Activated CD4-positive, CD25-positive, alpha-beta regulatory T cell treated with anti-CD3 and anti-CD28 coated beads, Interleukin-2, amount 50 U/mL, for 72 hours (primary cell): ENCODE data around the gene TRPV6.

Source experiments
- DNase-seq: peaks from one replicate; pipeline ENCODE4 v3.0.0; 2021

The TRPV6 gene

DNA sequence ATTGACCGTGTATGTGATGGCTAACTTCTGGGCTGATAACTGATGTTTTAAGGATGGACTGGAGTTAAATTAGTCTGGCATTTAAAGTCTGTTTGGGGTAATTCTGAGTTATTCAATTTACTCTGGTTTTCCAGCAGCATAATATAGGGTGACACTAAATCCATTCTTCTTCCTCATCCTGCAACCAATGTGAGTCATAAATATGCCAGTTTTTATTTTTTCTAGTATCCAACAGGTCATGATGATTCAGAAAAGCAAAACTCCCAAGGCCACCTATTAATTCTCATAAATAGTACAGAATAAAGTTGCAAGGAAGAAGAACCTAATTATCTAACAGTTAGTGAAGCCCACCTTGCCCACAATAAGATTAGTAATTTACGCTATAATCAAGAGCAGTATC, 38.2 kb downstream of the TRPV6 start:
- DNase-seq, result no peak

GRCh38 chr7:142842251-142842766, 43.2 kb downstream of the TRPV6 start:
- DNase-seq, result no peak

GRCh38 chr7:142838461-142839213, 46.9 kb downstream of the TRPV6 start:
- DNase-seq, result no peak

- DNase-seq, result no peak
Measured at GRCh38 chr7:142836426-142836825, 49.1 kb downstream of the TRPV6 start.

GRCh38 chr7:142835487-142835886, 50.1 kb downstream of the TRPV6 start:
- no peak for DNase-seq

- no peak for DNase-seq
Measured at GRCh38 chr7:142833174-142834048, 52.1 kb downstream of the TRPV6 start.

DNA sequence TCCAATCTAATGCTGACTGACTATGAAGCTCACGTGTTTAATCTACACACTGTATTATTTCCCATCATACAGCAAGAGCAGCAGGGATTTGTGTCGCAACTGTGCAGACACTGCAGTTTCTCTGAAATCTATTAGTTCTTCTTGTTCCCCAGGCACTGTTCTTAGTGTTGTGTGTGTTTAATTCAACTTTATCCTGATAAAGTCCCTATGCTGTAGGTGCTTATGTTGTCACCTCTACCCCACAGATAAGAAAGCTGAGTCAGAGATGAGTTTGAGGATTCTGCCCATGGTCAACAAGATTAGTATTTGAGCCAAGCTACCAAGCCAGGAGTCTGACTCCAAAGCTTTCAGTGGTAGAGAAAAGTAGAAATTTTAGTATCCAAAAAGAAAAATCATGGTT, 53.1 kb downstream of the TRPV6 start:
- no peak for DNase-seq

DNA sequence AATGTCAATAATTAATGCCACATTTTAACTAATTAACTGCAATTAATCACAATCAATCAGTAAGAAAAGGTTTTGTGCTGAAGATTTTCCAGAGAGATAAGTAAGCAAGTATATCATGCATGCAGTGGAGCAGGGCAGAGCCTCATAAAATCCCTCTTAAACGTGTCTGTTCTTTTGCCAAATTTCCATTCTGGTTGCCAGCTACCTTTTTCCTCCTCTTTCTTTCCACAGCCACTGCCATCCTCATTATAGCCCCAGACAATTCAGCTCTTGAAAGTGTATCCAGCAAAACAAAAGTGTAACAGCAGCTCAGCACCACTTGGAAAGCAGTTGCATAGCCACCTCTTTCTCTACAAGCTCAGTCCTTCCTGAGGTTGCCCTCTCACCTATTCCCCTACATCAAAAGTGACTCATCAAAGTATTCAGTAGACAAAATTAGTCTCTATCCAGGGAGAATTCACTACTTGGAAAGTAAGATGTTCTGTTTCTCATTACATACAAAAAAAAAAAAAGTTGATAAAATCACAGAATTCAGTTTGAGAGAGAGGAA, 57.5 kb downstream of the TRPV6 start:
- no peak for DNase-seq

DNA sequence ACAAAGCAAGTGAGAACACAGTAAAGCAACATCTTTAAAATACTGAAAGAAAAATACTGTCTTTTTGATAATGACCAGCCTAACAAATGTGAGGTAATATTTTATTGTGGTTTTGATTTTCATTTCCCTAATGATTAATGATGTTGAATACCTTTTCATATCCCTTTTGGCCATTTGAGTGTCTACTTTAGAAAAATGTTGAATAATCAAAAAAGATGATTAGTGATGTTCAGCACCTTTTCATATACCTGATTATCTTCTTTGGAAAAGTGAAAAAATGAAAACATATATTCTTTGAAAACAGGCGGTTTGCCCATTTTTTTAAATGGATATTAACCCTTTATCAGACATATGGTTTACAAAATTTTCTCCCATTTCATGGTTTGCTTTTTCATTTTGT, 62.8 kb downstream of the TRPV6 start:
- DNase-seq, result no peak
